ENCODE measurements around the gene LPAR1.
A peak's percentile ranks its signal among the peaks of the same experiment; 100 is the strongest.

LPAR1 gene

GRCh38 chr9:111037356-111037707 is 938 bp downstream of the LPAR1 start:
- DNase-seq = no peak

GRCh38 chr9:111036946-111037345 is 1.3 kb downstream of the LPAR1 start:
- no peak for DNase-seq

GRCh38 chr9:111036429-111036789 is 1.9 kb downstream of the LPAR1 start:
- no peak for DNase-seq

GRCh38 chr9:111035543-111036428 is 2.5 kb downstream of the LPAR1 start:
- DNase-seq = no peak

GRCh38 chr9:111034898-111035539 is 3.3 kb downstream of the LPAR1 start:
- no peak for DNase-seq

GRCh38 chr9:111034170-111034897 is 3.9 kb downstream of the LPAR1 start:
- no peak for DNase-seq

- no peak for DNase-seq
Measured at GRCh38 chr9:111030492-111030891, 7.8 kb downstream of the LPAR1 start.

GRCh38 chr9:111029260-111029659 is 9.0 kb downstream of the LPAR1 start:
- DNase-seq = peak in 1 of 2 donors; percentile 94

- DNase-seq = no peak
Measured at GRCh38 chr9:111027798-111028197, 10.5 kb downstream of the LPAR1 start.

- peak in 1 of 2 donors; percentile 84 for DNase-seq
Measured at GRCh38 chr9:111023128-111023527, 15.1 kb downstream of the LPAR1 start.

GRCh38 chr9:111020594-111020993 is 17.7 kb downstream of the LPAR1 start:
- no peak for DNase-seq

GRCh38 chr9:111016426-111017045 is 21.7 kb downstream of the LPAR1 start:
- DNase-seq = peak in 1 of 2 donors; percentile 41

- no peak for DNase-seq
Measured at GRCh38 chr9:111016016-111016415, 22.3 kb downstream of the LPAR1 start.

GRCh38 chr9:111013707-111014106 is 24.6 kb downstream of the LPAR1 start:
- no peak for DNase-seq

- no peak for DNase-seq
Measured at GRCh38 chr9:111013250-111013649, 25.0 kb downstream of the LPAR1 start.

GRCh38 chr9:111008158-111009075 is 29.9 kb downstream of the LPAR1 start:
- no peak for DNase-seq

- no peak for DNase-seq
Measured at GRCh38 chr9:111005746-111006470, 32.4 kb downstream of the LPAR1 start.

GRCh38 chr9:111004936-111005335 is 33.3 kb downstream of the LPAR1 start:
- DNase-seq = no peak

- no peak for DNase-seq
Measured at GRCh38 chr9:111003182-111003581, 35.1 kb downstream of the LPAR1 start.

- DNase-seq = peak in 1 of 2 donors; percentile 77
Measured at GRCh38 chr9:111001526-111001925, 36.7 kb downstream of the LPAR1 start.

GRCh38 chr9:111000202-111000601 is 38.1 kb downstream of the LPAR1 start:
- DNase-seq = no peak

Data from bone marrow (tissue), 2 donors.